SK-N-MC (cell line): ENCODE results near the gene MS4A18.

Experiments
- EZH2 ChIP-seq: fragments of 200-600 bp; sonication (generic); IDR thresholded peaks from one replicate; pipeline ENCODE4 v1.6.1; 2017; ENCODE audit warnings: antibody characterized with exemption
- FOXP2 ChIP-seq: optimal IDR thresholded peaks from 2 replicates; pipeline ENCODE3; 2011; ENCODE audit warnings: mild to moderate bottlenecking, moderate library complexity; ENCODE audit not compliant: insufficient read depth; ENCODE audit errors: extremely low read length, control extremely low read depth
- POLR2AphosphoS5 ChIP-seq: IDR thresholded peaks from 2 replicates; pipeline ENCODE4 v1.6.1; 2012; ENCODE audit warnings: mild to moderate bottlenecking, low read depth, low read length, borderline replicate concordance

GRCh38 chr11:60744114-60744513 is 19.6 kb downstream of the MS4A18 start:
- TF ChIP-seq POLR2AphosphoS5 (no peak), EZH2 (no peak), FOXP2 (no peak)
